GM21619 (cell line): Measurements from ENCODE around the gene DPH1.

Experiments used
- ATAC-seq: cut with Tn5 transposase; IDR thresholded peaks from one replicate; pipeline ENCODE4 v1.9.1; 2021; ENCODE audit not compliant: unreplicated experiment

Gene DPH1

DNA sequence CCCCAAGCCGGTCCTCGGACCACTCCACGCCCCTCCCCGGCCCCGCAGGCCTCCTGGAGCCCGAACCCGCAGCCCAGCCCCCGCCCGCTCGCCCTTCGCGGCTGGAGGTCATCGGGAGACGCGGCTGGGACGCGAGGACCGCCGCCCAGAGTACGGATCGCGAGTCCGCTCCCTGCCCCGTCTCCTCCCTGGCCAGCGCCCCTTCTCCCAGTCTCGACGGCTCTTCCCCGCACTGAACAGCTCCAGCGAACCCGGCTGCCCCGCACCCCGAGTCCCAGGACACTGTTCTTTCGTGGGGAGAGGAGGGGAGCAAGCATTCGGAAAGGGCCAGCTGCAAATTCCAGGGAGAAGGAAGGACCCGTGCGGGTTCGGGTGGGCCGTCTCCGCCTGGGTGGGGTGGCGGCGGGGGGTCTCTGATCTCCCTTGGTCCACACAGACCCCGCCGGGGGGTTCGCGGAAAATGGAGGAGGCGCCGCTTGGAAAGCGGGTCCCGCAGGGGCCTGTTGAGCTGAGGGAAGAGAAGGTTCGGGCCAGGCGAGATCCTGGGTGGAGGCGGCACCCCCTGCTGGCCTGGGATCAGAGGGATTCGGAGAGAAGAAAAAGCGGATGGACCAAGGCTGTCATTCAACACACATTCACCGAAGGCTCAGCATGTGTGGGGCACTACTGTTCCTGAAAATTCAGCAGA lies 4.2 kb upstream of the DPH1 start:
- ATAC-seq = no peak

DNA sequence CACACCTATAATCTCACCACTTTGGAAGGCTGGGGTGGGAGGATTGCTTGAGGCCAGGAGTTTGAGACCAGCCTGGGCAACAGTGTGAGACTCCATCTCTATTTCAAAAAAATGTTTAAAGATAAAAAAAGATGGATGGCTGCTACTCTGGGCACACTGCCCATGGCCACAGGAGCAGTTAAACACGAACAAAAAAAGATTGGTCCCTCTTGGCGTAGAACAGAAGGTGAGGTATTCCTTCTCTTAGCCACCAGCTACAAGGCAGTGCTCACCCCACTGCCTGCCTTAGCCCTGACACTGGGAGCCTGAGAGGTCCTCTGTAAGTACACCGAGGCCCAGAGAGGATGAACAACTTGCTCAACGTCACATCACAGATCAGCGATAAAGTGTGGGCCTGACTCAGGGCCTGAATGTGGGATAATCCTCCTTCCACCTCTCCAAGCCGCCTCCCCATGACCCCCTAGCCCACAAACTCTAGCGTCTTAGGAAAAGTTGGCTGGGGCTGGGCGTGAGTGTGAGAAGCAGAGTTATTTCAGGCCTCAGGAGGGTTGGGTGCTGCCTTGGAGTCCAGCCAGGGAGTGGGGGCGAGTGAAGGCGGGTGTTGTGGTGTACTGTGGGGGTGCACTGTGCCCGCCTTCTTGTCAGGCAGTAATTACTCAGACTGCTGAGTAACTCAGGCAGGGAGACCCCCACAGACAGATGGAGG lies 2.3 kb upstream of the DPH1 start:
- no peak for ATAC-seq

DNA sequence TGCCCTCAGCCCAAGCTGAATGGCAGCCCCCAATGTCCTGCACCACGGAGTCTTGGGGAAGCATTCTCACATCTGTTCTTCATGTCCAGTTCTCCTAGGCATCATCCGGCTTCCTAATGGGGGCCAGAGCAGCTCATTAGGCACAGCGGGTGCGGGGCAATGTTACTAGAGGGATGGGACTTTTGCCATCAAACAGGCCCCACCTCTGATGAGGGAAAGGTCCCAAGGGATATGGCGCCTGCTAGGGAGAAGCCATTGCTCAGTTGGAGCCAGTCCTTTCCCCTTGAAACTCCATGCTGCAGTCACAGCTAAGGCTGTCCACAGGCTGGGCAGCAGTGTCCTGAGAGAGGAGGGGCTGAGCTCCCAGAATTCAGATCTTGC lies 1.7 kb upstream of the DPH1 start:
- no peak for ATAC-seq

DNA sequence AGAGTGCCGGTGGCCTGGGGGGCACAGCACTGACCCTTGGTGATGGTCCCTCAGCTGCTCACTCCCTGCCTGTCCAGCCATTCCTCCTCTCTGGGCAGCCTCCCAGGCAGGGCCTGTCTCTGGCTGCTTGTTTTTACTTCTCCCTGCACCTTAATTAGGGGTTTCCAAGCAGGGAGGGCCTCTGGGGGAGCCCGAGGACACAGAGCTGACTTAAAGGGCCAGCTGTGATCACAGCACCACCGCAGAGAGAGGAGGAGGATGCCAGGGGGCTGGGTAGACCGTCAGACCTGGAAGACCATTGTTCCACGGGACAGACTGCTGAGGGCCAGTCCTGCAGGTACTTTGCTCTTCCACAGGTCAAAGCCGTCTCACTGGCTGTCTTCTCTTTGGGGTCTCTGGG lies 1.2 kb upstream of the DPH1 start:
- ATAC-seq = no peak

DNA sequence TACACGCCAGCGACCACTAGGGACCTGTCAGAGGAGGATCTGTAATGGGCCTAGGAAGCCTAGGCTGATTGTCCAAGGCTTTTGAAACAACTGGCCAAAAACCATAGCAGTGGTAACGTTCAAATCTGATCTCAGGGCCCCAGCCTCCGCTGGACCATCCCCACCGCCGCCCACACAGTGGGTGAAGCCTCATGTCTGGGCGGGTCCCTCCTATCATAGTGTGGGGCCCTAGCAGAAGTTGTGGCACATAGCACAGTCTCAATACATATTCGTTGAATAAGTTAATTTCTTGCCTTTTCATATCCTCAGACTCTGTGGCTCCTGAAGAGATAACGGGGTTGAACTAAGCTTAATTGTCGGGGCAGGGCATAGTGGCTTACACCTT lies 818 bp downstream of the DPH1 start:
- no peak for ATAC-seq

DNA sequence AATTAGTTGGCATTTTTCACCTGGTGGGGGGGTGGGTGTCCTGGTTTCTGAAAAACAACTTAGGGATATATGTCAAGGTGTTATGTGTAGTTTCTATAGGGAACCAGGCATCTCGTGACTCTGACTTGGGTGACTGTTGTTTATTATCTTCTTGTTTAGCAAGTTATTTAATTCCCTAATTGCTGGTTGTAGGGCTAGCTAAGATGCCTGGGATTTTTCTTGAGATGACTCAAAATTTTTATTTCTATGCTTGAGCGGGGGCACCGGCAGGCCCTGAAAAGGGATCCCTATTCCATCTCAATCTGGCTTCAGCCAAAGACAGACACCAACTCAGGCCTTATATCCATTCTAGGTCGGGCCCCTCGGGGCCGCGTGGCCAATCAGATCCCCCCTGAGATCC lies 3.2 kb downstream of the DPH1 start:
- ATAC-seq = no peak

DNA sequence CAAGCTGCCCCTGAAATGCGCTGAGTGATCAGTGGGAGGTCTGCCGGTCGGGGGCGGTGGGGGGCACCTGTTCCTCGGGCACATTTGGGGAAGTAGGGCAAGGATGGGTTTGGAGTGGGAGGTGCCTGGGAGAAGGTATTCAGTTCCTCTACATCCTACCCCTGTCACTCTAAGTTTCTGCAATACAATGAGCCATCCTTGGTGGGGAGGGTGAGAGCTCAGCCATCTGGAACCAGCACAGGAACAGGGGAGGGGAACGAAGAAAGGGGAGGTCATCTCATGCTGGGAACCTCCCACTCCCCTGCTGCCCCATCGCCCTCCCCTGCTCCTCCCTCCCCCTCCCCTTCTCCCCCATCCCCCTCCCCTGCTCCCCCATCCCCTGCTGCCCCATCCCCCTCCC lies 4.2 kb downstream of the DPH1 start:
- no peak for ATAC-seq

DNA sequence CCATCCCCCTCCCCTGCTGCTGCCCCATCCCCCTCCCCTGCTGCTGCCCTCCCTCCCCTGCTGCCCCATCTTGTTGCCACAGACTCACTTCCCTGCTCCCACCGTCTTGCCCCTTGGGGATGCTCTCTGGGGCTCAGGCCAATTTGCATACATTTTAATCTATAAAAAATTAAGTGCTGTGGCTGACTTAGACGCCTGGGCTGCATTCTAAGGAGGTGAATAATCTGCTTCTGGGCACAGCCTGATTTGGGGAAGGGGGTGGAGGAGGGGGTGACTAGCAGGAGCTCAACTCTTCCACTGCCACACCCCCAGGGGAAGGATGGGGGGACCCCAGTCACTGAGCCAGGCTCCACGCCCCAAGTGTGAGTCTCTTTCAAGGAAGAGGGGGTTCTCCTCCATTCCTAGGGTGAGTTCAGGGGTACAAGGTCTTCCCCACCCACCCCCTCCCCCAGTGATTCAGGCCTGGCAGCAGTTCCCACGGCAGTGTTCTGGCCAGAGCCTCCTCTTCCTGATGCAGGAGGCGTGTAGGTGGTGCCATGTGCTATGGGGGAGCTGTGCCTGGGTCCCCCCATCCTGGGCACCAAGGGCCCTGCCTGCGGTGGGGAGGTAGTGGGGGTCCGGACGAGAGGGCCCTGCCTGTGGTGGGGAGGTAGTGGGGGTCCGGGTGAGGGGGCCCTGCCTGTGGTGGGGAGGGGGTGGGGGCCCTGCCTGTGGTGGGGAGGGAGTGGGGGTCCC lies 5.0 kb downstream of the DPH1 start:
- ATAC-seq = no peak

DNA sequence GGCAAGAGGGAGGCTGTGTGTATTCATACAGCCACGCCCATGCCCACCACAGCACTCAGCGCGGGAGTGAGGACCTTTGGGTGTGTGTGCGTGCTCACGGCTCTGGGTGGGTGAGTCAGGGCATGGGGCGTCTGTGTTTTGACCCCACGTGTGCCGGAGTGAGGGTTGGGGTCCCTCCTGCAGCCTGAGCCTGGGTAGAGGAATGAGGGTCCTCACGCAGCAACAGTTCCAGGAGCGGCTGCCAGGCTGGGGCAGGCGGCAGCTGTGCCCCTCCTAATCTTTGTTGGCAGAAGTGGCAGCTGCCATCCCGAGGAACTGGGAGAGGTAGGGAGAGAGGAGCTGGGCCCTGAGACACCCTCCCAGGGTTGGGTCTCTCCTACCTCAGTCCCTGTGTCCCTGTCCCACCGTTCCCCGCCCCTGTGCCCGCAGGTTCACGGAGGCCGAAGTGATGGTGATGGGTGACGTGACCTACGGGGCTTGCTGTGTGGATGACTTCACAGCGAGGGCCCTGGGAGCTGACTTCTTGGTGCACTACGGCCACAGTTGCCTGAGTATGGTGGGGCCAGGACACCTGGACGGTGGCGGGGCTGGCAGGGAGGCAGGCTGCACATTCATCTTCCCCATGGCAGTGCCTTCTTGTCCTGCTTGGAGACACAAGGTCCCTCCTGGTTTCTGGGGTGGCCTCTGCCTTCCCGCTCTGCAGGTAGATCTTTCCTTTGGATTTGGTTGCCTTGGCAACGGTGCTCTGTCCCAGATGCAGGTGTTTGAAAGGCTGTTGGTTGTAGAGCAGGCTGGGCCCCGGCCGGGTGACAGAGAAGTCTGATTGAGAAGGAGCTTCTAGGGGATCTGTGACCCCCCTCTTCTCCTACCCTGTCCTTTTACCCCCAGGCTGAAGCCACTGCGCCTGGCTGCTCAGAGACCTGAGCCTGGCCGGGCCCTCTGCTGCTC lies 5.9 kb downstream of the DPH1 start:
- ATAC-seq = no peak

DNA sequence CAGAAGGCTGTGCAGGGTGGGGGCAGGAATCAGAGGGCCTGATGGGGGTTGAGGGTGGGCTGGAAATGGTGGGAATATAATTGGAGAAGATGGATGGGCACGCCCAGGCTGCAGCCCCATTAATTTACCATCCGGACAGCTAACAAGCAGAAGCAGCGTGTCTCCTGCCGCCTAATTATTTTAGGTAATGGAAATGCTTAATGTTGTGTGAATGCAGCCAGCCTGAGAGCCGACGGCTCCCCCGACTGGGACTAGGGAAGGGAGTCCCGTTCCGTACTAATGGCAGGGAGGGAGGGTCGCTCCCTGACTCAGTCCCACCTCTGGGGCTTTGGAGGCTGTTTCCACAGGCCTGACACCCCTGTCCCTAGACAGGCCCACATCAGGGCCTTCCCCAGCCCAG lies 7.2 kb downstream of the DPH1 start:
- ATAC-seq = no peak

DNA sequence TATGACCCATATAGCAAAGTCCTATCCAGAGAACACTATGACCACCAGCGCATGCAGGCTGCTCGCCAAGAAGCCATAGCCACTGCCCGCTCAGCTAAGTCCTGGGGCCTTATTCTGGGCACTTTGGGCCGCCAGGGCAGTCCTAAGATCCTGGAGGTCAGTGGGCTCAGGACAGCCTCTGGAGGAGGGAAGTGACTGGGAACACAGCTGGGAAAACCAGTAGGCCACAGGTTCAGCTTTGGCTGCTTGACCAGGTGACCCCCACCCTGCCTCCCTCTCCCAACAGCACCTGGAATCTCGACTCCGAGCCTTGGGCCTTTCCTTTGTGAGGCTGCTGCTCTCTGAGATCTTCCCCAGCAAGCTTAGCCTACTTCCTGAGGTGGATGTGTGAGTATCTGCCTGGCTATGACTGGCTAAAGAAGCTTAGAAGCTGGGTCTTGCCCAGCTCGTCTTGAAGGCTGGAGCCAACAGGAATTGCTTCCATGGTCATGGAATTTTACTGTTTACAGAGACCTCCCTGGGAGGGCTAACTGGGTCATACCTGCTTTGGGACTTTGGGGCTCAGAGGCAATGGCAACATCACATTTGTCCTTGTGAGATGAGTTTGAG lies 10.4 kb downstream of the DPH1 start:
- ATAC-seq = no peak

DNA sequence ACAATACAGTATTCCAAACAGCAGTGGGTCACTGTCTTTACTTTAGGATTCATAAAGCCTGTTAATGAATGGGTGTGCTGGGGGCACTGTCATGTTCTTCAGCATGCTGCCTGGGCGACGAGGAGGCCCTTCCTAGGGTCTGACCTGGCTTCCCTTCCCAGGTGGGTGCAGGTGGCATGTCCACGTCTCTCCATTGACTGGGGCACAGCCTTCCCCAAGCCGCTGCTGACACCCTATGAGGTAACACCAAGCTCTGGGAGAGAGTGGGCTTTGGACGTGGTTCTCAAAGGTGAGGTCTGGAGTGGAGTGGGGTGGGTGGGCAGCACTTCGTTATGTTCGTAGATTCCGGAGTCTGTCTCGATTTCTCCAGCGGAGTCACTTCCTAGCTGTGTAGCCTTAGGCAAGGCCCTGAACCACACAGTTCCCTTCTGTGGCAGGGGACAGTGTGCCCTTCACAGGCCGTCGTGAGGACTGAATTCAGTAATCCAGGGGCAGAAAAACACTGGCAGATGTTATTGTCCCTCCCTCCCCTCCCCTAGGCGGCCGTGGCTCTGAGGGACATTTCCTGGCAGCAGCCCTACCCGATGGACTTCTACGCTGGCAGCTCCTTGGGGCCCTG lies 11.1 kb downstream of the DPH1 start:
- no peak for ATAC-seq

DNA sequence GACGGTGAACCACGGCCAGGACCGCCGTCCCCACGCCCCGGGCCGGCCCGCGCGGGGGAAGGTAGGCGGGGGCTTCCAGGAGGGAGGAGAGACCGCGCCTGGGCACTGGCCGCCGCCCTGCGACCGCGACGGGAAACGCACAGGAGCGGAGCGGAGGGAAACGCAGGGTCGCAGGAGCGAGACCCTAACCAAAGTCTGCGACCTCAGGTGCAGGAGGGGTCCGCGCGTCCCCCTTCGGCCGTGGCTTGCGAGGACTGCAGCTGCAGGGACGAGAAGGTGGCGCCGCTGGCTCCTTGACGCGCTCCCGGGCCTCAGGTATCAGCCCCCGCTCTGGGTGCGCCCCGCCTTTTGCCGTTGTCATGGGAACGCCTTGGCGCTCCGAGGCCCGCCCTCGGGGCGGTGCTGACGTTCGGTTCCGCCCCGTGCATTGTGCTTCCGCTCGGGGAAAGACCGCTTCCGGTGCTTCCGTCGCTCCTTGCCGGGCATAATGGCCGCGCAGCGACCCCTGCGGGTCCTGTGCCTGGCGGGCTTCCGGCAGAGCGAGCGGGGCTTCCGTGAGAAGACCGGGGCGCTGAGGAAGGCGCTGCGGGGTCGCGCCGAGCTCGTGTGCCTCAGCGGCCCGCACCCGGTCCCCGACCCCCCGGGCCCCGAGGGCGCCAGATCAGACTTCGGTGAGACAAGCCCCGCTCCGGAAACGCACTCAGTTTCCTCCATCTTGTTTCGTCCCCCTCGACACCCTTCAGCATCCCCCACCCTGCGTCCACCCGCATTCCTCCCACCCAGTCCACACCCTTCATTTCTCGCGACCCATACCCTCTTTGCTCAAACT lies 11.8 kb downstream of the DPH1 start, which contains the start of gene OVCA2:
Gene OVCA2, plus strand, starts transcription at position 462 of the 829 bp plus-strand sequence. Its CDS starts 26 bp downstream, at position 488.
- ATAC-seq = peak; percentile 89

DNA sequence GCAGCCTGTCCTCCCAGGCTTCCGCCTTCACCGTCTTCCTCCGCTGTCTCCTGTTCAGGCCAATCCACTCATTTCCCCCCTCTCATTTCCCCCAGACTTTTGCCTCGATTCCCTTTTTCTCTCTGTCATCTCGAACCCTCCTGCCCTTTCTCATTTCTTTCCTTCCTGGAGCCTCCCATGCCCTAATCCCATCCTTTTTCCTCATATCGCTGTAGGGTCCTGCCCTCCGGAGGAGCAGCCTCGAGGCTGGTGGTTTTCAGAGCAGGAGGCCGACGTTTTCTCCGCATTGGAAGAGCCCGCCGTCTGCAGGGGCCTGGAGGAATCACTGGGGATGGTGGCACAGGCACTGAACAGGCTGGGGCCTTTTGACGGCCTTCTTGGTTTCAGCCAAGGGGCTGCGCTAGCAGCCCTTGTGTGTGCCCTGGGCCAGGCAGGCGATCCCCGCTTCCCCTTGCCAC lies 12.5 kb downstream of the DPH1 start:
- no peak for ATAC-seq

DNA sequence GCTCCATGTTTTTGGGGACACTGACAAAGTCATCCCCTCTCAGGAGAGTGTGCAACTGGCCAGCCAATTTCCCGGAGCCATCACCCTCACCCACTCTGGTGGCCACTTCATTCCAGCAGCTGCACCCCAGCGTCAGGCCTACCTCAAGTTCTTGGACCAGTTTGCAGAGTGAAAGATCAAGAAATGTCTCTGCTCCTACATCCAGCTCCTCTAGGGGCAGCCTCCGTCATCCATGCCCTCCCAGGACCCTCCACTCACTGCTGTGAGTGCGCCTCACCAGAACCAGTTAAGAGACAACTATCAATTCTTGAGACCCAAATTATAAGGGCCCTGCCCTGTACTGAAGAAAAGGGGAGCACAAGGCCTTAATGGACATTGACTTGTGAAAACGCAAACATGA lies 13.0 kb downstream of the DPH1 start:
- no peak for ATAC-seq

DNA sequence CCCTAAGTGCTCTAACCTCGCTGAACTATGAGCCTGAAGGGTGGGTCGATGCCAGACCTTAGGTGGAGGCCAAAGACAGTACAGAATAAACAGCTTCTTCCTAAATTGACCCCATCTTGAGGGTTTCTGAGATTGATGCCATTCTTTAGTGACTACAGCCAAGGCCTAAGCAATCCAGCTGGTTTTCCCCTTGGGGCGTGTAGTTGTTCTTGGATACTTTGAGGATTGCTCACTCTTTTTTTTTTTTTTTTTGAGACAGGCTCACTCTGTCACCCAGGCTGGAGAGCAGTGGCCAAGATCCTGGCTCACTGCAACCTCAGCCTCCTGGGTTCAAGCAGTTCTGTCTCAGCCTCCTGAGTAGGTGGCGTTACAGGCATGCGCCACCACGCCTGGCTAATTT lies 13.8 kb downstream of the DPH1 start:
- ATAC-seq = no peak

DNA sequence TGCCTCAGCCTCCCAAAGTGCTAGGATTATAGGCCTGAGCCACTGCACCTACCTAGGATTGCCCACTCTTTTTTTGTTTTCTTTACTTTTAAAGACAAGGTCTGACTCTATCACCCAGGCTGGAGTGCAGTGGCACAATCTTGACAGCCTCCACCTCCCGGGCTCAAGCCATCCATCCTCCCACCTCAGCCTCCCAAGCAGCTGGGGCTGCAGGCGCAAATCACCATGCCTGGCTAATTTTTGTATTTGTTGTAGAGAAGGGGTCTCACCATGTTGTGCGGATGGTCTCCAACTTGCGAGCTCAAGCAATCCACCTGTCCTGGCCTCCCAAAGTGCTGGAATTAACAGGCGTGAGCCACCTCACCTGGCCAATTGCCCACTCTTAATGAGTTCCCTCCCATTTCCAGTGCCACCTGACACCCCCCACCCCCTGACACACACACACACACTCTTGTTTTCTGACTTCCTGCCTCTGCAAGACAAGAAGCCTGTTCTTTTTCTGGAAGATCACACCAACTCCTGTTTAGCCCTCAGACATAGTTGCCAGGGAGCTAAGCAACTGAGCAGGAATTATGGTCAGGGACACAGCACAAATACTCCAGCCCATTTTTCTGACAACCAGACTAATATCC lies 14.4 kb downstream of the DPH1 start:
- ATAC-seq = no peak

DNA sequence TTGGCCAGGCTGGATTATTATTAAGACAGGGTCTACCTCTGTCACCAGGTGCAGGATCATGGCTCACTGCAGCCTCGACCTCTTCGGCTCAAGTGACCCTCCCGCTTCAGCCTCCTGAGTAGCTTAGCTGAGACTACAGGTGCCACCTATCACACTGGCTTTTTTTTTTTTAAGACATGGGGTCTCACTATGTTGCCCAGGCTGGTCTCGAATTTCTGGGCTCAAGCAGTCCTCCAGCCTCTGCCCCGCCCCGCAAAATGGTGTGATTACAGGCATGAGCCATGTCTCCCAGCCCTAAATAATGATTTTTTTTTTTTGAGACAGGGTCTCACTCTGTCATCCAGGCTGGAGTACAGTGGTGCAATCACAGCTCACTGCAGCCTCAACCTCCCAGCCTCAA lies 17.6 kb downstream of the DPH1 start:
- no peak for ATAC-seq

DNA sequence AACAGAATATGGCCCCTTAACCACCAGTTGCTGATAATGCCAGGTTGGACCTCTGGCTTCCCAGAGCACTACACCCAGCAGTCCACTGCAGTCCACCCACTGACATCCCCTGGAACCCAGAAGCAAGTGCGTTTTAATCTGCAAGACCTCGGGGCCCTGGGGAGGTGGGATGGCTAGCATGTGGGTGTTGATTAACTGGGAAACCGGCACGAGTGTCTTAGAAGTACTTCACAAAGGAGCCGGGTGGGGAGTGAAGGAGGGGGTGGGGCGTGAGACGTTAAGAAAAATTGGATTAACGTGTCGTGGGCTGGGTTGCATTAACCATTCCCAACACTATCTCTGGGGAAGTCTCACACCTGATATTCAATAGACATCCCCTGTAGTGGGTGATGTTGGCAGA lies 18.9 kb downstream of the DPH1 start:
- no peak for ATAC-seq
